ENCODE data around the gene OR6J1. TPM values are rescaled to one million over a fixed set of nuclear protein-coding genes. Genes with fewer than 3 reads are reported as not detected.

The OR6J1 gene
- total and polyA plus RNA-seq, 9 of the 15 experiments (the other 6 are each of a cell fraction or from before 2014, with no cell fraction given) = not detected

- TF ChIP-seq VEZF1 (CRISPR knock-in tag; IDR thresholded peaks at IDR 0.05) = 0 out of 2 replicates have a peak, but pooled peaks have one; percentile 20
- TF ChIP-seq E2F6 (IDR thresholded peaks at IDR 0.05; ENCODE audit: borderline replicate concordance in 1 of 2, extremely low read depth in 1 of 2, insufficient read depth in 1 of 2, insufficient read length in 1 of 2, low read depth in 1 of 2, low read length in 1 of 2, poor library complexity in 1 of 2, severe bottlenecking in 1 of 2) = peak in 1 of 2 experiments; percentile 28
- peak; percentile 91 for TF ChIP-seq POLR2A (conservative IDR thresholded peaks at IDR 0.05)
- TF ChIP-seq KDM5B (IDR thresholded peaks at IDR 0.05; ENCODE audit: insufficient replicate concordance, low read depth, low read length) = peak; percentile 75
- TF ChIP-seq PHB (CRISPR knock-in tag; IDR thresholded peaks at IDR 0.05) = no peak
- TF ChIP-seq HDAC2 (IDR thresholded peaks at IDR 0.05) = 0 out of 2 replicates have a peak, but pooled peaks have one; percentile 37
- no peak for TF ChIP-seq THAP7 (CRISPR knock-in tag; IDR thresholded peaks at IDR 0.05)
- peak; percentile 71 for TF ChIP-seq USF1 (CRISPR knock-in tag; IDR thresholded peaks at IDR 0.05)
- TF ChIP-seq E4F1 (CRISPR knock-in tag; IDR thresholded peaks at IDR 0.05; ENCODE audit: borderline replicate concordance) = no peak
- TF ChIP-seq MLLT1 (IDR thresholded peaks at IDR 0.05) = no peak
- no peak for TF ChIP-seq CBX8 (IDR thresholded peaks at IDR 0.05; ENCODE audit: borderline replicate concordance, extremely low read depth, low read depth, low read length, poor library complexity, severe bottlenecking)
- no peak for TF ChIP-seq CTCFL (IDR thresholded peaks at IDR 0.05; ENCODE audit: borderline replicate concordance, insufficient read depth, low read depth, low read length, poor library complexity, severe bottlenecking)
- TF ChIP-seq MCM3 (IDR thresholded peaks at IDR 0.05) = no peak
- TF ChIP-seq KAT8 (IDR thresholded peaks at IDR 0.05; ENCODE audit: low read depth) = no peak
- peak; percentile 66; the same call in 1 of the 2 replicates for TF ChIP-seq ATF7 (IDR thresholded peaks at IDR 0.05)
- TF ChIP-seq ZBED1 (IDR thresholded peaks at IDR 0.05) = no peak
These were observed 54.9 kb downstream of the OR6J1 start, which contains the start of gene DAD1 (continued) for GRCh38 chr14:22589096-22589839.
